Measurements from ENCODE around the gene REC114.

Gene REC114

DNA sequence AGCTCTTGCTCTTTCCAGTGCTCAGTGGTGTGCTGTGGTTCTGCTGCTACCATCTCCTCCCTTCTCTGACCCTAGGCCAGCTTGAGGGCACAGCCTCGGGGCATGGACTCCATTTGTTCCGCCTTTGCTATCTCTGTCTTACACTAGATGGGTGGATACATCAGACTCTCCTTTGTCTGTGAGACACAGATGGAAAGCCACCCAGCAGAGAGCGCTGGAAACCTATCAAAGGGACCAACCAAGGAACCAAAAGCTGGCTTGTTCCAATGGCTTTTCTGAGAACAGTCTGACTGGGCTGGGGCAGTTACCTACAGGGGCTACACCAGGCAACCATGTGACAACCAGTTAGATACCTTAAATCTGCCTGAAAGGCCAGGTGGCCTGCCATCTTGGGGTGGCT lies 126.4 kb downstream of the REC114 start:
- TF ChIP-seq SP1 (IDR thresholded peaks at IDR 0.05) (no peak), ARNT (IDR thresholded peaks at IDR 0.05) (no peak), FOXM1 (IDR thresholded peaks at IDR 0.05; ENCODE audit: borderline replicate concordance) (no peak), HDGF (IDR thresholded peaks at IDR 0.05; ENCODE audit: borderline replicate concordance) (no peak), L3MBTL2 (conservative IDR thresholded peaks at IDR 0.05) (no peak), ZNF384 (IDR thresholded peaks at IDR 0.05) (no peak), LEF1 (IDR thresholded peaks at IDR 0.05; ENCODE audit: borderline replicate concordance) (no peak), FOXA1 (IDR thresholded peaks at IDR 0.05) (no peak), TARDBP (IDR thresholded peaks at IDR 0.05) (no peak), SUZ12 (IDR thresholded peaks at IDR 0.05) (no peak), CTBP1 (IDR thresholded peaks at IDR 0.05; ENCODE audit: borderline replicate concordance) (no peak), ELF4 (IDR thresholded peaks at IDR 0.05) (no peak), BHLHE40 (IDR thresholded peaks at IDR 0.05; ENCODE audit: borderline replicate concordance) (no peak)
- TF ChIP-seq, protein P1, sequence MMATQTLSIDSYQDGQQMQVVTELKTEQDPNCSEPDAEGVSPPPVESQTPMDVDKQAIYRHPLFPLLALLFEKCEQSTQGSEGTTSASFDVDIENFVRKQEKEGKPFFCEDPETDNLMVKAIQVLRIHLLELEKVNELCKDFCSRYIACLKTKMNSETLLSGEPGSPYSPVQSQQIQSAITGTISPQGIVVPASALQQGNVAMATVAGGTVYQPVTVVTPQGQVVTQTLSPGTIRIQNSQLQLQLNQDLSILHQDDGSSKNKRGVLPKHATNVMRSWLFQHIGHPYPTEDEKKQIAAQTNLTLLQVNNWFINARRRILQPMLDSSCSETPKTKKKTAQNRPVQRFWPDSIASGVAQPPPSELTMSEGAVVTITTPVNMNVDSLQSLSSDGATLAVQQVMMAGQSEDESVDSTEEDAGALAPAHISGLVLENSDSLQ (IDR thresholded peaks at IDR 0.05) = no peak
- POLR2A ChIA-PET = interaction anchor here (1.0 to 1.2 kb wide), 2 partner anchors 63 to 65 kb away, joined by 4 to 6 read pairs; partner anchors contain the start of gene NPTN
- CTCF ChIA-PET = interaction anchor here (1.4 to 3.0 kb wide), 2 partner anchors 67 to 130 kb away, joined by 6 to 11 read pairs; no protein-coding TSS in a partner anchor
- no peak for DNase-seq (ENCODE audit: extremely low spot score)

DNA sequence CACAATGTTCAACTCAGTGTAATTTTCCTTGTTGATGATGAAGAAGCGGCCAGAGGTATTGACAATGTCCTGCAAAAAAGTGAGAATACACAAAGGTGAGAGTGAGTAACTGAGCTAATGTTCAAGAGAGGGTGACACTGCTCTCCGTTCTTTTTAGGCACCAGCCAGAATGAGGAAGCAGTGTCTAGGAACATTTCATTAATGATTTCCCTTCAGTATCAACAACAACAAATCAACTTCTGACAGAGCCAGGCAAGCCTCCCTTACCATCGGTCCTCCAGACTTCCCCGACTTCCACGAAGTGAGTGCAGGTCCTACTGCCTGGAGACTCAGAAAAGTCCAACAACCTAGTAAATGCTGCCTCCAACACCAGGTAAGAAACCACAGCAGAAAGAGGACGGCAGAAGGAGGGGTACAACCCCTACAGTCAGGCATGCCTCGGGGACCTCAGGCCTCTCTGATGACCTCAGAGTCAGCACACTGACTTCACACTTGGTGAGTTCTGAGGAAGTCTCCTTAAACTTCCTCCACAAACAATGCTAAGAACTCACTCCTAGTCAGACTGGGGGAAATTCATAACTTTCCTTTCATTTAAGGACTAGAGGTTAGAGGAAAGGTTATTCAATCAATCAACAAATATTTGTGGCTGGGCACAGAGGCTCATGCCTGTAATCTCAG lies 127.5 kb downstream of the REC114 start:
- TF ChIP-seq FOXK2 (IDR thresholded peaks at IDR 0.05) = no peak
- TF ChIP-seq FOXA1 (IDR thresholded peaks at IDR 0.05) = no peak
- TF ChIP-seq SP1 (IDR thresholded peaks at IDR 0.05) = no peak
- no peak for TF ChIP-seq CTBP1 (IDR thresholded peaks at IDR 0.05; ENCODE audit: borderline replicate concordance)
- no peak for TF ChIP-seq ZNF384 (IDR thresholded peaks at IDR 0.05)
- TF ChIP-seq LEF1 (IDR thresholded peaks at IDR 0.05; ENCODE audit: borderline replicate concordance) = no peak
- TF ChIP-seq ARNT (IDR thresholded peaks at IDR 0.05) = no peak
- TF ChIP-seq FOXM1 (IDR thresholded peaks at IDR 0.05; ENCODE audit: borderline replicate concordance) = no peak
- TF ChIP-seq SUZ12 (IDR thresholded peaks at IDR 0.05) = no peak
- TF ChIP-seq TARDBP (IDR thresholded peaks at IDR 0.05) = no peak
- TF ChIP-seq BHLHE40 (IDR thresholded peaks at IDR 0.05; ENCODE audit: borderline replicate concordance) = no peak
- TF ChIP-seq ELF4 (IDR thresholded peaks at IDR 0.05) = no peak
- ChIA-PET POLR2A (no interaction called here), CTCF (interaction anchor here (0.6 to 3.0 kb wide), 3 partner anchors 13 to 66 kb away, joined by 3 to 11 read pairs (median 5); no protein-coding TSS in a partner anchor)
- no peak for DNase-seq (ENCODE audit: extremely low spot score)

DNA sequence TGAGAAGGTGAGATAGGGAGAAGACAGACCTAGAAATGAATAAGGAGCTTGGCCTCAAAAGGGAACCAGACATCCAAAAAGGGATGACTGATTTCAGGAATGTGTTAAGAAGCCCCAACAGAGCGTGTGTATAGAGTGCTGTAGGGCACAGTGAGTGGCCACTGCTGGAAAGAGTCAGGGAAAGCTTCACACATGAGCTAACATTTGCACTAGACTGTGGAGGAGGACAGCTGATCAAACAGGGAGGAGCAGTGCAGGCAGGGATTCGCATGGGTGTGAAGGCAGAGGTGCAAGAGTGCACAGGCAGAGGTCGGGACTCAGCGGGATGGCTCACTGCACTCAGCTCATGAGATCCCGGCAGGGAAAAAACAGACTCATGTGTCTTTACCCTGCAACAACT lies 128.4 kb downstream of the REC114 start:
- no peak for DNase-seq (ENCODE audit: extremely low spot score)
- ChIA-PET POLR2A (interaction anchor here (1.4 kb wide), 1 partner anchor 61 kb away, joined by 6 read pairs; no protein-coding TSS in a partner anchor), CTCF (interaction anchor here (0.6 to 1.4 kb wide), 3 partner anchors 11 to 65 kb away, joined by 3 to 5 read pairs (median 3); no protein-coding TSS in a partner anchor)
- TF ChIP-seq NFRKB (IDR thresholded peaks at IDR 0.05) (no peak), TARDBP (IDR thresholded peaks at IDR 0.05) (no peak)

DNA sequence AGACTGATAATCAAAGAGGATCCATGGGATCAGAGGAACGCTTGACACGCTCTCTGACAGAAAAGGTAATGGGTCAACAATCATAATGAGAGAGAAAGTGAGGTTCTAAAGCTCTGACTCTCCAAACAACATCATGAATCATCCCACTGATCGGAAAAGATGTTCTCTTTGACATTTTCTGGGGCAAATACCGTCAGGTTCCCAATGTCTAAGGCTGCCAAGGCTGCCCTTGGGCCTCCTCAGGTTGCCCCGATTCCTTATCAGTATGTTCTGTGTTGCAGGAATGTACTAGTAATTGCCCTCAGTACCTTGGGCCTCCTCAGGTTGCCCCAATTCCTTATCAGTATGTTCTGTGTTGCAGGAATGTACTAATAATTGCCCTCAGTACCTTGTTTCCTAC lies 129.3 kb downstream of the REC114 start:
- TF ChIP-seq ARNT (IDR thresholded peaks at IDR 0.05) (no peak), ELF4 (IDR thresholded peaks at IDR 0.05) (no peak), FOXM1 (IDR thresholded peaks at IDR 0.05; ENCODE audit: borderline replicate concordance) (no peak), CTBP1 (IDR thresholded peaks at IDR 0.05; ENCODE audit: borderline replicate concordance) (no peak)
- TF ChIP-seq, protein P1 (IDR thresholded peaks at IDR 0.05) = no peak
- ChIA-PET POLR2A (interaction anchor here (1.4 kb wide), 1 partner anchor 60 kb away, joined by 6 read pairs; no protein-coding TSS in a partner anchor), CTCF (interaction anchor here (0.6 to 1.4 kb wide), 2 partner anchors 50 to 64 kb away, joined by 4 to 5 read pairs; no protein-coding TSS in a partner anchor)
- DNase-seq (ENCODE audit: extremely low spot score) = no peak

DNA sequence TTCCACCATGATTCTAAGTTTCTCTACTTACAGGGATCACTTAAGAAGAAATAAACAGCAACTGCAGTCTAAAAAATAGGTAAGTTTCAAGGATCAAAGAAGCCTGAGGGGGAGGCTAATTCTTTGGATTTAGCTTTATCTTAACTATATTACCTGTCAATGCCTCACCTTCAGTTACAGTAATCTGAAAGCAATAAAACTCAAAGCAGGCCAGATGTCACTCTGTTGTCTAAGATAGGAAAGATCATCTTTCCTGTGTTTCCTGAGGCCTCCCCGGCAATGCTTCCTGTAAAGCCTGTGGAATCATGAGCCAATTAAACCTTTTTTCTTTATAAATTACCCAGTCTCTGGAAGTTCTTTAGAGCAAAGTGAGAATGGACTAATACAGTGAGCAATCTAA lies 130.1 kb downstream of the REC114 start:
- no peak for DNase-seq (ENCODE audit: extremely low spot score)
- ChIA-PET CTCF (interaction anchor here (0.5 kb wide), 1 partner anchor 248 kb away, joined by 9 read pairs; no protein-coding TSS in a partner anchor), POLR2A (no interaction called here)
- TF ChIP-seq SUZ12 (IDR thresholded peaks at IDR 0.05) (no peak), BHLHE40 (IDR thresholded peaks at IDR 0.05; ENCODE audit: borderline replicate concordance) (no peak), FOXA1 (IDR thresholded peaks at IDR 0.05) (no peak), CTBP1 (IDR thresholded peaks at IDR 0.05; ENCODE audit: borderline replicate concordance) (no peak), ZNF384 (IDR thresholded peaks at IDR 0.05) (no peak), NFRKB (IDR thresholded peaks at IDR 0.05) (no peak), FOXK2 (IDR thresholded peaks at IDR 0.05) (no peak), ELF4 (IDR thresholded peaks at IDR 0.05) (no peak), TARDBP (IDR thresholded peaks at IDR 0.05) (no peak), L3MBTL2 (conservative IDR thresholded peaks at IDR 0.05) (no peak), ARNT (IDR thresholded peaks at IDR 0.05) (no peak), LEF1 (IDR thresholded peaks at IDR 0.05; ENCODE audit: borderline replicate concordance) (no peak)
- TF ChIP-seq, protein P1 (IDR thresholded peaks at IDR 0.05) = no peak

DNA sequence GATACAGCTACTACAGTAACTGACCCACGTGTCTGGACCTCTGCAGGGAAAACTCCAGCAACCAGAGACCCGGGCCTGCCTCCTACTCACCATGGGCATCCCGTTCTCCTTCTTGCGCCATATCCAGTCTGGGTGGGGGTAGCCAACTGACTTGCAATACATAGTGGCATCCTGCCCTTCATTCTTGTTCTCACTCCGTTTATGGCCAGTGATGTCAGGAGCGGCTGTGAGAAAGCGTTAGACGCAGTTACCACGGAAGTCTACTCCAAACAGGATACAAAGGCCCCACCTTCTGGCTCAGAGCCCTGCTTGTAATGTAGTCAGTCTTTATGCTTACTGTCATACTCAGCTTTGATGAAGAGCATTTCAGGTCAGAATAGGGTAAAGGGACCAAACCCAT lies 130.6 kb downstream of the REC114 start:
- TF ChIP-seq ELF4 (IDR thresholded peaks at IDR 0.05) (no peak), ZNF384 (IDR thresholded peaks at IDR 0.05) (no peak), HDGF (IDR thresholded peaks at IDR 0.05; ENCODE audit: borderline replicate concordance) (no peak), BHLHE40 (IDR thresholded peaks at IDR 0.05; ENCODE audit: borderline replicate concordance) (no peak), L3MBTL2 (conservative IDR thresholded peaks at IDR 0.05) (no peak), NFRKB (IDR thresholded peaks at IDR 0.05) (no peak), SUZ12 (IDR thresholded peaks at IDR 0.05) (no peak), TARDBP (IDR thresholded peaks at IDR 0.05) (no peak), ARNT (IDR thresholded peaks at IDR 0.05) (no peak)
- TF ChIP-seq, protein P1 (IDR thresholded peaks at IDR 0.05) = no peak
- ChIA-PET CTCF (interaction anchor here (0.5 kb wide), 1 partner anchor 247 kb away, joined by 9 read pairs; no protein-coding TSS in a partner anchor), POLR2A (interaction anchor here (0.6 kb wide), 1 partner anchor 24 kb away, joined by 3 read pairs; no protein-coding TSS in a partner anchor)
- no peak for DNase-seq (ENCODE audit: extremely low spot score)

All from HEK293T (cell line).